ENCODE measurements around the gene CDC23. TPM values are rescaled to one million over a fixed set of nuclear protein-coding genes. Genes with fewer than 3 reads are reported as not detected.
A peak's percentile ranks its signal among the peaks of the same experiment; 100 is the strongest.

Gene CDC23, protein sequence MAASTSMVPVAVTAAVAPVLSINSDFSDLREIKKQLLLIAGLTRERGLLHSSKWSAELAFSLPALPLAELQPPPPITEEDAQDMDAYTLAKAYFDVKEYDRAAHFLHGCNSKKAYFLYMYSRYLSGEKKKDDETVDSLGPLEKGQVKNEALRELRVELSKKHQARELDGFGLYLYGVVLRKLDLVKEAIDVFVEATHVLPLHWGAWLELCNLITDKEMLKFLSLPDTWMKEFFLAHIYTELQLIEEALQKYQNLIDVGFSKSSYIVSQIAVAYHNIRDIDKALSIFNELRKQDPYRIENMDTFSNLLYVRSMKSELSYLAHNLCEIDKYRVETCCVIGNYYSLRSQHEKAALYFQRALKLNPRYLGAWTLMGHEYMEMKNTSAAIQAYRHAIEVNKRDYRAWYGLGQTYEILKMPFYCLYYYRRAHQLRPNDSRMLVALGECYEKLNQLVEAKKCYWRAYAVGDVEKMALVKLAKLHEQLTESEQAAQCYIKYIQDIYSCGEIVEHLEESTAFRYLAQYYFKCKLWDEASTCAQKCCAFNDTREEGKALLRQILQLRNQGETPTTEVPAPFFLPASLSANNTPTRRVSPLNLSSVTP
- polyA plus RNA-seq (2013, experiment 1 of 2) = 41.3 TPM
- polyA plus RNA-seq (2013, experiment 2 of 2) = 40.9 TPM

DNA sequence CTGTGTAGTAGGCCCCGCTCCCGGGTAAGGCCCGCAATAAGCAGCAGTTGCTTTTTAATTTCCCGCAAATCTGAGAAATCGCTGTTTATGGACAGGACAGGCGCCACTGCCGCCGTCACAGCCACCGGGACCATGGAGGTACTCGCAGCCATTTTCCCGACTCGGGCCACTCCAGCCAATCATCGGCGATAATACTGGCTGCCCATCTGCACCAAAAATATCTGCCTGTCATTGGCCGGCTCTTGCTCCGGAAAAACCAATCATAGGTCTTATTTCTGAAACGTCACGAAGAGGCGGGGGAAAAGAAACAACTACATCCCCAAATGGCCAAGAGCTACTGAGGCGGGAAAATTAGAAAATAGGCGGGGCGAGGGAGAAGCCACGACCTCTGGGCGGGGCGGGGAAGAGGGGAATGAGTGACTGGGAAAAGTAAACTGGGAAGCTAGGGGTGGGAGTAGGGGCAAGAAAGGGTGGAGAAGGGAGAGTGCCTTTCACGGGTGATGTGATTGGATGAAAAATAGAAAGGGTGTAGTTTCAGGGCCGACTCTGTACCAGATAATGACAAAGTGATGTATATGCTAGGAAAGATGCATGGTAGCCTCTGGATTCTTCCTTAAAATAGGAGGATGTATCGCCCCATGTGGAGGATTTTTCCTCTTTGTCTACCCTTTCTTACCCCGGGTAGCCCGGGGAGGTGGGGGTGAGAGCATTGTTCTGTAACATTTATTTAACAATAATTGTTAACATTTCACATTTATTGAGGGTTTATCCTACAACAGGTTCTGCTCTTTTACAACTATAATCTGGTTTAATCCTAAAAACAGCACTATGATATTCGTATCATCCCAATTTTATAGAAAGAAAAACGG is at the start of gene CDC23:
Gene CDC23, minus strand, starts transcription at position 163 of the 869 bp plus-strand sequence. Its CDS starts 11 bp downstream, at position 152.
- Histone ChIP-seq H3K27ac (replicated peaks; ENCODE audit: low read length) (peak within 1 kb of the TSS; percentile 50), H3K18ac (ENCODE audit: low read length) (peak within 1 kb of the TSS; percentile 94), H2BK120ac (ENCODE audit: low read depth, low read length) (no peak within 1 kb of the TSS), H2BK15ac (ENCODE audit: low read length) (peak within 1 kb of the TSS; percentile 96), H3K9ac (ENCODE audit: low read depth, low read length, poor library complexity) (peak within 1 kb of the TSS; percentile 98), H2BK12ac (ENCODE audit: low read length) (no peak within 1 kb of the TSS), H3K14ac (ENCODE audit: low read length) (peak within 1 kb of the TSS; percentile 97), H3K4me3 (ENCODE audit: low read length in 2 of 2) (peak within 1 kb of the TSS; percentile 74 to 92), H3K36me3 (replicated peaks in 1 of 2; ENCODE audit: control insufficient read depth in 2 of 2, insufficient read depth in 2 of 2, low read length in 2 of 2) (peaks cover 7 to 35% of the 10 kb centered on the region in 2 donors), H3K9me3 (replicated peaks in 1 of 2; ENCODE audit: control insufficient read depth in 2 of 2, insufficient read depth in 1 of 2, low read depth in 1 of 2, low read length in 2 of 2) (no peaks in the 10 kb centered on the region), H2BK5ac (ENCODE audit: low read length) (no peak within 1 kb of the TSS), H3K4me2 (ENCODE audit: insufficient read depth, low read length, poor library complexity, severe bottlenecking) (peak within 1 kb of the TSS; percentile 80), H3K27me3 (ENCODE audit: control insufficient read depth in 3 of 3, insufficient read depth in 3 of 3, low read depth in 1 of 3, low read length in 3 of 3) (no peaks in the 10 kb centered on the region), H3K4me1 (ENCODE audit: control insufficient read depth in 2 of 2, insufficient read depth in 1 of 2, low read depth in 1 of 2, low read length in 2 of 2) (no peaks in the 10 kb centered on the region), H3K23ac (ENCODE audit: low read depth, low read length, poor library complexity) (peak within 1 kb of the TSS; percentile 80), H2AK5ac (ENCODE audit: low read depth, low read length) (peak within 1 kb of the TSS; percentile 90), H2AFZ (ENCODE audit: low read length) (peak within 1 kb of the TSS; percentile 93), H3K79me1 (ENCODE audit: low read depth, low read length) (peaks cover 6% of the 10 kb centered on the region), H3K4ac (ENCODE audit: low read length) (peak within 1 kb of the TSS; percentile 98), H4K91ac (ENCODE audit: low read depth, low read length, poor library complexity) (peak within 1 kb of the TSS; percentile 72), H4K8ac (ENCODE audit: low read depth, low read length) (no peak within 1 kb of the TSS)
- no CpG with 5 or more reads among the region's 32 CpGs for WGBS, 2 donors (ENCODE audit: extremely low coverage in 2 of 2, insufficient read length in 2 of 2, insufficient replicate concordance in 1 of 2)
- DNase-seq (ENCODE audit: low spot score) = peak; percentile 99

- Histone ChIP-seq H4K8ac (ENCODE audit: low read depth, low read length) (no peak overlapping the region), H3K4me1 (ENCODE audit: control insufficient read depth in 2 of 2, insufficient read depth in 1 of 2, low read depth in 1 of 2, low read length in 2 of 2) (no peaks in the 10 kb centered on the region), H3K18ac (ENCODE audit: low read length) (no peak overlapping the region), H3K27ac (replicated peaks; ENCODE audit: low read length) (no peak overlapping the region), H2AFZ (ENCODE audit: low read length) (no peak overlapping the region), H3K4ac (ENCODE audit: low read length) (no peak overlapping the region), H3K14ac (ENCODE audit: low read length) (no peak overlapping the region), H2AK5ac (ENCODE audit: low read depth, low read length) (no peak overlapping the region), H3K9me3 (replicated peaks in 1 of 2; ENCODE audit: control insufficient read depth in 2 of 2, insufficient read depth in 1 of 2, low read depth in 1 of 2, low read length in 2 of 2) (no peaks in the 10 kb centered on the region), H4K91ac (ENCODE audit: low read depth, low read length, poor library complexity) (no peak overlapping the region), H3K4me2 (ENCODE audit: insufficient read depth, low read length, poor library complexity, severe bottlenecking) (no peak overlapping the region), H3K23ac (ENCODE audit: low read depth, low read length, poor library complexity) (no peak overlapping the region), H3K79me1 (ENCODE audit: low read depth, low read length) (peaks cover 2% of the 10 kb centered on the region), H3K27me3 (ENCODE audit: control insufficient read depth in 3 of 3, insufficient read depth in 3 of 3, low read depth in 1 of 3, low read length in 3 of 3) (peaks cover 0 to 20% (median 0%) of the 10 kb centered on the region in 3 experiments), H2BK15ac (ENCODE audit: low read length) (no peak overlapping the region), H2BK12ac (ENCODE audit: low read length) (no peak overlapping the region), H3K9ac (ENCODE audit: low read depth, low read length, poor library complexity) (no peak overlapping the region), H2BK120ac (ENCODE audit: low read depth, low read length) (no peak overlapping the region), H3K36me3 (replicated peaks in 1 of 2; ENCODE audit: control insufficient read depth in 2 of 2, insufficient read depth in 2 of 2, low read length in 2 of 2) (no peaks in the 10 kb centered on the region), H2BK5ac (ENCODE audit: low read length) (no peak overlapping the region), H3K4me3 (ENCODE audit: low read length in 2 of 2) (no peak overlapping the region)
- DNase-seq (ENCODE audit: low spot score) = no peak
- no CpG with 5 or more reads among the region's 4 CpGs for WGBS, 2 donors (ENCODE audit: extremely low coverage in 2 of 2, insufficient read length in 2 of 2, insufficient replicate concordance in 1 of 2)
Observed at GRCh38 chr5:138258704-138259292, 45.7 kb upstream of the CDC23 start.

DNA sequence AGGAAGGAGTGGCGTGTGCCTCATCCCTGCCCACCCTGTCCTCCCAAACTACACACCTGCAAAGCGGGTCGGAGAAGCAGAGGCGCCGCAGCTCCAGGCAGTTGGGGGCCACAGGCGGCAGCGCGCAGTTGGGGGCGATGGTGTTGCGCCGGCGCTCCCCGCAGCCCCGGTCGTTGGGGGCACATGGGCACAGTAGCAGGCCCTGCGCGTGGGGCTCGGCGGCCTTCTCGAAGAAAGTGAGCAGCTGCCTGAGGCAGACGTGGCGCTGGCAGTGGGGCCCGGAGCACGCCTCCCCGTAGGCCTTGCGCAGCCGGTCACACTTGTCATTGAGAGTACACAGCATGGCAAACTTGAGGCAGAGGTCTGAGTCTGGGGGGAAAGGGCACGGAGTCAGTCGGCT is 44.5 kb upstream of the CDC23 start:
- Histone ChIP-seq H2BK5ac (ENCODE audit: low read length) (no peak overlapping the region), H4K91ac (ENCODE audit: low read depth, low read length, poor library complexity) (peak overlapping the region; percentile 25), H3K4ac (ENCODE audit: low read length) (no peak overlapping the region), H3K9ac (ENCODE audit: low read depth, low read length, poor library complexity) (peak overlapping the region; percentile 39), H2AK5ac (ENCODE audit: low read depth, low read length) (peak overlapping the region; percentile 71), H2AFZ (ENCODE audit: low read length) (no peak overlapping the region), H3K79me1 (ENCODE audit: low read depth, low read length) (peaks cover 2% of the 10 kb centered on the region), H4K8ac (ENCODE audit: low read depth, low read length) (no peak overlapping the region), H3K4me2 (ENCODE audit: insufficient read depth, low read length, poor library complexity, severe bottlenecking) (no peak overlapping the region), H3K27ac (replicated peaks; ENCODE audit: low read length) (no peak overlapping the region), H2BK120ac (ENCODE audit: low read depth, low read length) (no peak overlapping the region), H3K14ac (ENCODE audit: low read length) (peak overlapping the region; percentile 86), H2BK12ac (ENCODE audit: low read length) (peak overlapping the region; percentile 67), H3K9me3 (replicated peaks in 1 of 2; ENCODE audit: control insufficient read depth in 2 of 2, insufficient read depth in 1 of 2, low read depth in 1 of 2, low read length in 2 of 2) (no peaks in the 10 kb centered on the region), H3K23ac (ENCODE audit: low read depth, low read length, poor library complexity) (peak overlapping the region; percentile 86), H3K27me3 (ENCODE audit: control insufficient read depth in 3 of 3, insufficient read depth in 3 of 3, low read depth in 1 of 3, low read length in 3 of 3) (peaks cover 0 to 27% (median 0%) of the 10 kb centered on the region in 3 experiments), H3K4me3 (ENCODE audit: low read length in 2 of 2) (no peak overlapping the region), H3K4me1 (ENCODE audit: control insufficient read depth in 2 of 2, insufficient read depth in 1 of 2, low read depth in 1 of 2, low read length in 2 of 2) (peaks cover 0 to 7% of the 10 kb centered on the region in 2 donors), H2BK15ac (ENCODE audit: low read length) (no peak overlapping the region), H3K36me3 (replicated peaks in 1 of 2; ENCODE audit: control insufficient read depth in 2 of 2, insufficient read depth in 2 of 2, low read length in 2 of 2) (no peaks in the 10 kb centered on the region), H3K18ac (ENCODE audit: low read length) (peak overlapping the region; percentile 53)
- WGBS, 2 donors (ENCODE audit: extremely low coverage in 2 of 2, insufficient read length in 2 of 2, insufficient replicate concordance in 1 of 2) = no CpG with 5 or more reads among the region's 29 CpGs
- DNase-seq (ENCODE audit: low spot score) = no peak
